GM12878 (cell line): Measurements from ENCODE around the gene FHIP1A. TPM values are rescaled to one million over a fixed set of nuclear protein-coding genes. Genes with fewer than 3 reads are reported as not detected.

Experiments
- ATAC-seq: fragments of 200-7000 bp; cut with Tn5 transposase; 3 replicates; pipeline ENCODE4 v1.9.1; 2020; ENCODE audit warnings: mild to moderate bottlenecking, moderate library complexity
- BruUV-seq: library from RNA; stranded (reverse); fragments of 400-500 nt; replicated peaks from 2 replicates; lab custom pipeline; 2021; lab: Mats Ljungman, UMichigan
- CTCF ChIA-PET: fragments of 300-600 bp; sonication (Branson Sonifier 250); formaldehyde crosslinking; extraction: SDS; loops from one replicate; lab custom pipeline; 2021; ENCODE audit warnings: inconsistent platforms; lab: Yijun Ruan, JAX
- POLR2A ChIA-PET: fragments of 350-600 bp; formaldehyde crosslinking; extraction: SDS; loops from one replicate; lab custom pipeline; 2021; ENCODE audit warnings: inconsistent platforms; lab: Charles Lee
- RAD21 ChIA-PET: fragments of 300-600 bp; sonication (Branson Sonifier 250); formaldehyde crosslinking; loops from one replicate; lab custom pipeline; 2023; ENCODE audit warnings: antibody characterized with exemption; ENCODE audit not compliant: unreplicated experiment; lab: Charles Lee
- SMC1A ChIA-PET: fragments of 300-600 bp; sonication (Branson Sonifier 250); formaldehyde crosslinking; loops from one replicate; lab custom pipeline; 2023; ENCODE audit not compliant: unreplicated experiment, uncharacterized antibody; lab: Charles Lee
- DNase-seq: peaks from one replicate; pipeline ENCODE4 v3.0.0-alpha.2; 2011; ENCODE audit warnings: low read depth, low spot score
- FAIRE-seq: peaks from 3 replicates; lab custom pipeline; 2011; peaks lifted over from hg19 to GRCh38; lab: Jason Lieb, UNC
- H2AFZ ChIP-seq: 2 replicates; pipeline ENCODE4 v1.6.0; 2011; ENCODE audit warnings: low read depth, low read length, control low read depth; ENCODE audit not compliant: control insufficient read depth
- H3K27ac ChIP-seq: 2 replicates; pipeline ENCODE4 v1.5.1; 2011; ENCODE audit warnings: control low read depth; ENCODE audit not compliant: control insufficient read depth, insufficient read depth
- H3K27me3 ChIP-seq, 2 experiments: replicated peaks in 1 of 2; 2 replicates each; pipeline versions ENCODE4 v1.6.0 to v1.6.1; 2011; ENCODE audit warnings: low read length in 1 of 2; ENCODE audit not compliant: control insufficient read depth in 2 of 2, insufficient read depth in 2 of 2
- H3K36me3 ChIP-seq, 2 experiments: 2 replicates each; pipeline ENCODE4 v1.5.1; 2011; ENCODE audit warnings: low read length in 1 of 2; ENCODE audit not compliant: control insufficient read depth in 2 of 2, insufficient read depth in 2 of 2
- H3K4me1 ChIP-seq: 2 replicates; pipeline ENCODE4 v1.6.1; 2011; ENCODE audit warnings: mild to moderate bottlenecking, low read length, moderate library complexity, mixed read lengths; ENCODE audit not compliant: control insufficient read depth, insufficient read depth
- H3K4me2 ChIP-seq: 2 replicates; pipeline ENCODE4 v1.6.0; 2011; ENCODE audit warnings: control low read depth; ENCODE audit not compliant: control insufficient read depth, insufficient read depth
- H3K4me3 ChIP-seq: fragments of 200-600 bp; sonication (generic); 2 replicates; pipeline ENCODE4 v1.5.1; 2016
- H3K79me2 ChIP-seq: 2 replicates; pipeline ENCODE4 v1.6.0; 2011; ENCODE audit warnings: low read length; ENCODE audit not compliant: control insufficient read depth, insufficient read depth
- H3K9ac ChIP-seq: 2 replicates; pipeline ENCODE4 v1.8.0; 2011; ENCODE audit warnings: low read length, control low read depth, mixed read lengths; ENCODE audit not compliant: control insufficient read depth, insufficient read depth
- H3K9me3 ChIP-seq: replicated peaks from 3 replicates; pipeline ENCODE4 v1.5.1; 2011; ENCODE audit warnings: mild to moderate bottlenecking, low read length; ENCODE audit not compliant: control insufficient read depth, insufficient read depth
- H4K20me1 ChIP-seq: 2 replicates; pipeline ENCODE4 v1.6.0; 2011; ENCODE audit not compliant: control insufficient read depth, insufficient read depth
- E2F8 ChIP-seq: fragments of 450-650 bp; IDR thresholded peaks from 2 replicates; pipeline ENCODE4 v1.6.1; 2018; ENCODE audit warnings: mild to moderate bottlenecking, low read depth, moderate library complexity; ENCODE audit not compliant: partially characterized antibody
- ETV6 ChIP-seq, 2 experiments: fragments of 450-650 bp in 1 of 2; IDR thresholded peaks in 1 of 2; conservative IDR thresholded peaks in 1 of 2; 2 replicates each; pipeline ENCODE4 v1.6.1; 2014; ENCODE audit warnings: antibody characterized with exemption in 1 of 2, borderline replicate concordance in 1 of 2, low read depth in 1 of 2, mild to moderate bottlenecking in 1 of 2, moderate library complexity in 1 of 2
- RAD51 ChIP-seq: fragments of 450-650 bp; IDR thresholded peaks from 2 replicates; pipeline ENCODE4 v1.6.1; 2016; ENCODE audit warnings: moderate library complexity, mild to moderate bottlenecking, inconsistent platforms
- SMC3 ChIP-seq: IDR thresholded peaks from 2 replicates; pipeline ENCODE4 v1.6.1; 2011; ENCODE audit warnings: low read length, improper control_type of control experiment, borderline replicate concordance
- TBL1XR1 ChIP-seq: IDR thresholded peaks from 2 replicates; pipeline ENCODE4 v1.6.1; 2012; ENCODE audit warnings: low read depth, low read length, improper control_type of control experiment
- WGBS: methylation state at CpG from one replicate; pipeline ENCODE4 v1.1.6; 2016; ENCODE audit warnings: low lambda C conversion rate; ENCODE audit not compliant: insufficient replicate concordance, insufficient coverage; ENCODE audit errors: missing lambda C conversion rate; 5-methylcytosine and 5-hydroxymethylcytosine counted together
- in situ Hi-C: fragments of 300-500 bp; cut with MboI; formaldehyde crosslinking; loops from 9 replicates; pipeline ENCODE4 v1.14.3; 2018; ENCODE audit warnings: mixed read lengths
- intact Hi-C: fragments of 100-400 bp; cut with micrococcal nuclease; formaldehyde crosslinking; loops from one replicate; pipeline ENCODE4 v1.14.2; 2022; ENCODE audit not compliant: unreplicated experiment
- polyA plus RNA-seq, 11 experiments: library from polyadenylated mRNA; depleted of rRNA in 4 of 11; unstranded in 6 of 11; stranded (reverse) in 5 of 11; fragments of >200 nt; fragmentation: Nextera tagmentation in 4 of 11; fragmentation: Illumina TruSeq in 1 of 11; extraction: Ambion mirVana in 4 of 11; extraction: Trizol in 1 of 11; gene quantifications; 1 replicate in 1 of 11; 2 replicates in 10 of 11; pipeline versions ENCODE4 v1.2.1 to v1.2.3, GENCODE V29; 2011 to 2016; ENCODE audit warnings: inconsistent platforms in 2 of 11, missing spikeins in 2 of 11, low read depth in 1 of 11
- total RNA-seq, 4 experiments: library from RNA; depleted of rRNA in 3 of 4; stranded (reverse); fragments of >200 nt in 3 of 4; fragmentation: Illumina TruSeq in 1 of 4; extraction: Trizol in 1 of 4; gene quantifications; 2 replicates each; pipeline versions ENCODE4 v1.2.1 to v1.2.3, GENCODE V29; 2013 to 2021

The FHIP1A gene
- total and polyA plus RNA-seq, 10 of the 15 experiments (the other 5 are each of a cell fraction or from before 2014, with no cell fraction given): 0.02 to 5.5 (median 0.13) TPM; not detected in 1

- no peak for ATAC-seq
- no peak for TF ChIP-seq SMC3
- TF ChIP-seq RAD51: no peak
- TF ChIP-seq ETV6 (conservative IDR thresholded peaks at IDR 0.05 in 1 of 2, IDR thresholded peaks at IDR 0.05 in 1 of 2; ENCODE audit: borderline replicate concordance in 1 of 2, low read depth in 1 of 2): no peak
- TF ChIP-seq E2F8: no peak
- TF ChIP-seq TBL1XR1: no peak
- BruUV-seq: no TSS peak
These were observed 9.9 kb downstream of the FHIP1A start for GRCh38 chr4:151418856-151419255.

More at GRCh38 chr4:151418856-151419255, 9.9 kb downstream of the FHIP1A start:
- no peak overlapping the region for H3K4me3 ChIP-seq
- no peak for DNase-seq
- no peaks in the 10 kb centered on the region for H3K79me2 ChIP-seq
- ChIA-PET SMC1A (no interaction called here), RAD21 (no interaction called here), CTCF (no interaction called here), POLR2A (no interaction called here)
- H3K27me3 ChIP-seq: no peaks in the 10 kb centered on the region
- no peaks in the 10 kb centered on the region for H3K9me3 ChIP-seq
- in situ Hi-C loops (no loop called here), intact Hi-C loops (no loop called here)
- no peak overlapping the region for H3K27ac ChIP-seq
- H3K36me3 ChIP-seq: no peaks in the 10 kb centered on the region
- no peaks in the 10 kb centered on the region for H3K4me1 ChIP-seq
- WGBS: 0% methylated on average over 1 of the region's 1 CpG
- FAIRE-seq: no peak
- no peak overlapping the region for H3K4me2 ChIP-seq
- H2AFZ ChIP-seq: no peak overlapping the region
- H4K20me1 ChIP-seq: no peaks in the 10 kb centered on the region
- H3K9ac ChIP-seq: no peak overlapping the region
